ENCODE data around the gene APRT. TPM values are rescaled to one million over a fixed set of nuclear protein-coding genes. Genes with fewer than 3 reads are reported as not detected.

Gene APRT
- total and polyA plus RNA-seq, 9 of the 15 experiments (the other 6 are each of a cell fraction or from before 2014, with no cell fraction given) = 41.7 to 409 (median 146) TPM

- no peak for TF ChIP-seq ZBTB40 (IDR thresholded peaks at IDR 0.05)
- no peak for TF ChIP-seq ZBTB40 (CRISPR knock-in tag; IDR thresholded peaks at IDR 0.05)
- no peak for TF ChIP-seq ZBTB49 (CRISPR knock-in tag; IDR thresholded peaks at IDR 0.05; ENCODE audit: borderline replicate concordance)
- TF ChIP-seq, protein P1, sequence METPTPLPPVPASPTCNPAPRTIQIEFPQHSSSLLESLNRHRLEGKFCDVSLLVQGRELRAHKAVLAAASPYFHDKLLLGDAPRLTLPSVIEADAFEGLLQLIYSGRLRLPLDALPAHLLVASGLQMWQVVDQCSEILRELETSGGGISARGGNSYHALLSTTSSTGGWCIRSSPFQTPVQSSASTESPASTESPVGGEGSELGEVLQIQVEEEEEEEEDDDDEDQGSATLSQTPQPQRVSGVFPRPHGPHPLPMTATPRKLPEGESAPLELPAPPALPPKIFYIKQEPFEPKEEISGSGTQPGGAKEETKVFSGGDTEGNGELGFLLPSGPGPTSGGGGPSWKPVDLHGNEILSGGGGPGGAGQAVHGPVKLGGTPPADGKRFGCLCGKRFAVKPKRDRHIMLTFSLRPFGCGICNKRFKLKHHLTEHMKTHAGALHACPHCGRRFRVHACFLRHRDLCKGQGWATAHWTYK (CRISPR knock-in tag; IDR thresholded peaks at IDR 0.05) = no peak
- TF ChIP-seq, protein P2, sequence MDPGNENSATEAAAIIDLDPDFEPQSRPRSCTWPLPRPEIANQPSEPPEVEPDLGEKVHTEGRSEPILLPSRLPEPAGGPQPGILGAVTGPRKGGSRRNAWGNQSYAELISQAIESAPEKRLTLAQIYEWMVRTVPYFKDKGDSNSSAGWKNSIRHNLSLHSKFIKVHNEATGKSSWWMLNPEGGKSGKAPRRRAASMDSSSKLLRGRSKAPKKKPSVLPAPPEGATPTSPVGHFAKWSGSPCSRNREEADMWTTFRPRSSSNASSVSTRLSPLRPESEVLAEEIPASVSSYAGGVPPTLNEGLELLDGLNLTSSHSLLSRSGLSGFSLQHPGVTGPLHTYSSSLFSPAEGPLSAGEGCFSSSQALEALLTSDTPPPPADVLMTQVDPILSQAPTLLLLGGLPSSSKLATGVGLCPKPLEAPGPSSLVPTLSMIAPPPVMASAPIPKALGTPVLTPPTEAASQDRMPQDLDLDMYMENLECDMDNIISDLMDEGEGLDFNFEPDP (CRISPR knock-in tag; IDR thresholded peaks at IDR 0.05) = no peak
- TF ChIP-seq ZNF184 (CRISPR knock-in tag; IDR thresholded peaks at IDR 0.05) = no peak
- no peak for TF ChIP-seq PML (IDR thresholded peaks at IDR 0.05; ENCODE audit: low read length)
- TF ChIP-seq, protein P3, sequence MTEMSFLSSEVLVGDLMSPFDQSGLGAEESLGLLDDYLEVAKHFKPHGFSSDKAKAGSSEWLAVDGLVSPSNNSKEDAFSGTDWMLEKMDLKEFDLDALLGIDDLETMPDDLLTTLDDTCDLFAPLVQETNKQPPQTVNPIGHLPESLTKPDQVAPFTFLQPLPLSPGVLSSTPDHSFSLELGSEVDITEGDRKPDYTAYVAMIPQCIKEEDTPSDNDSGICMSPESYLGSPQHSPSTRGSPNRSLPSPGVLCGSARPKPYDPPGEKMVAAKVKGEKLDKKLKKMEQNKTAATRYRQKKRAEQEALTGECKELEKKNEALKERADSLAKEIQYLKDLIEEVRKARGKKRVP (CRISPR knock-in tag; IDR thresholded peaks at IDR 0.05) = no peak
- TF ChIP-seq NCOA4 (IDR thresholded peaks at IDR 0.05; ENCODE audit: partially characterized antibody) = no peak
- no peak for TF ChIP-seq ZFPM2 (CRISPR knock-in tag; IDR thresholded peaks at IDR 0.05)
- TF ChIP-seq ZNF668 (CRISPR knock-in tag; IDR thresholded peaks at IDR 0.05) = no peak
- no peak for TF ChIP-seq MYBL2 (IDR thresholded peaks at IDR 0.05; ENCODE audit: low read depth)
- no peak for TF ChIP-seq MYBL2 (CRISPR knock-in tag; IDR thresholded peaks at IDR 0.05; ENCODE audit: borderline replicate concordance)
Observed at GRCh38 chr16:88763502-88764053, 48.1 kb downstream of the APRT start (continued).
